Measurements from ENCODE around the gene M1AP.

Gene M1AP

DNA sequence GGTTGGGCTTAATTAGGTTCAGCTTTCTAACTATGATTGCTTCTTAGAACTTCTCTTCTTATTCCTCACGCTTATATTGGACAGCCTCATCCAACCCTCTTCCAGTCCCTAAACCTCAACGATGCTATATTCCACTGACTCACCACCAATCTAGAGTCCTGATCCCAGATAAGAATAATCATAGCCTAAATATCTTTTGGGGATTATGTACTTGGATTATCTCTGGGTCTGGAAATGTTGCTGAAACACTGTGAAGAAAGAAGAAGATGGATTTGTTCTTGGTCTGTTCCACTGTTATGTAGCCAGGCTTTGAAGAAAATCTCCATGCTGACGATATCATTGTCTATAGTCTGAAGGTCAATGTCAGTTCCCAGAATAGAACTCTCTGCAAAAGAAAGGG lies 66.7 kb downstream of the M1AP start:
- no peak overlapping the region for H3K4me3 ChIP-seq (ENCODE audit: low read depth, low read length)
- in situ Hi-C loops (cut with HindIII; ENCODE audit: low sequenced_read_pairs) = no loop called here
- TF ChIP-seq, protein P1, sequence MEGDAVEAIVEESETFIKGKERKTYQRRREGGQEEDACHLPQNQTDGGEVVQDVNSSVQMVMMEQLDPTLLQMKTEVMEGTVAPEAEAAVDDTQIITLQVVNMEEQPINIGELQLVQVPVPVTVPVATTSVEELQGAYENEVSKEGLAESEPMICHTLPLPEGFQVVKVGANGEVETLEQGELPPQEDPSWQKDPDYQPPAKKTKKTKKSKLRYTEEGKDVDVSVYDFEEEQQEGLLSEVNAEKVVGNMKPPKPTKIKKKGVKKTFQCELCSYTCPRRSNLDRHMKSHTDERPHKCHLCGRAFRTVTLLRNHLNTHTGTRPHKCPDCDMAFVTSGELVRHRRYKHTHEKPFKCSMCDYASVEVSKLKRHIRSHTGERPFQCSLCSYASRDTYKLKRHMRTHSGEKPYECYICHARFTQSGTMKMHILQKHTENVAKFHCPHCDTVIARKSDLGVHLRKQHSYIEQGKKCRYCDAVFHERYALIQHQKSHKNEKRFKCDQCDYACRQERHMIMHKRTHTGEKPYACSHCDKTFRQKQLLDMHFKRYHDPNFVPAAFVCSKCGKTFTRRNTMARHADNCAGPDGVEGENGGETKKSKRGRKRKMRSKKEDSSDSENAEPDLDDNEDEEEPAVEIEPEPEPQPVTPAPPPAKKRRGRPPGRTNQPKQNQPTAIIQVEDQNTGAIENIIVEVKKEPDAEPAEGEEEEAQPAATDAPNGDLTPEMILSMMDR (IDR thresholded peaks at IDR 0.05; ENCODE audit: low read depth, low read length) = no peak
- no peak for DNase-seq (ENCODE audit: low read depth, low spot score)

DNA sequence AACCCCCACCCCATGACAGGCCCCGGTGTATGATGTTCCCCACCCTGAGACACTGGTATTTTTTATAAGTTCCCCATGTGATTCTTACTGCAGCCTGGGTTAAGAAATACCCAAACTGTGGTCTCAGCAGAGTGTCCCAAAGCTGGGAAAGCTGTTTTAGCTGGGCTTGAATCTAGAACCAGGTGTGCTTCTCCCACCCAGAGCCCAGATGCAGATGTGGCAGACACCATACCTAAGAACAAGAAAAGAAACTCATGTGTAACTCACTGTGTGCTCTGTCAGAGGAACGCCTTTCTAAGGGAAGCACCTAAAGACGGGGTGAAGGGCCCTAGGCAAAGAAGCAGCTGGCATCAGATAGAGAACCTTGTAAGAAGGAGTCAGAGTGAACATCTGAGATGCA lies 69.7 kb downstream of the M1AP start:
- TF ChIP-seq, protein P1 (IDR thresholded peaks at IDR 0.05; ENCODE audit: low read depth, low read length) = no peak
- in situ Hi-C loops (cut with HindIII; ENCODE audit: low sequenced_read_pairs) = no loop called here
- DNase-seq (ENCODE audit: low read depth, low spot score) = no peak
- H3K4me3 ChIP-seq (ENCODE audit: low read depth, low read length) = no peak overlapping the region

DNA sequence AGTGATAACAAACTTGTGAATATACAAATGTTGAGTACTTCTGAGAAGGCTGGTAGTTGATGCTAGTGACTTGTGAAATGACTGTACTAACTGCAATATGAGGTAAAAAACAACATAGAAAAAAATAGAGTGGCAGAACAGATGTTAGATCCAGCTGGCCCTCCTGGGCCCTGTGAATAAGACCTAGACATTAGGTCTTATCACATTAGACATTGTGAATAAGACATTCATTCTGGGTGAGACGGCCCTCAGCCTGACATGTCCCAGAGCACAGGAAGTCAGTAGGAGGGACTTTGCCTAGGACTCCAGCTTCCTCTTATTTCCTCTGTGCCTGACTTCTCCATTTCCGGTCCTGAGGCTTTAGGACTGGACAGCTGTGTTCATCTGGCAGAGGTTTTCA lies 70.7 kb downstream of the M1AP start:
- no peak for DNase-seq (ENCODE audit: low read depth, low spot score)
- in situ Hi-C loops (cut with HindIII; ENCODE audit: low sequenced_read_pairs) = no loop called here
- TF ChIP-seq, protein P1 (IDR thresholded peaks at IDR 0.05; ENCODE audit: low read depth, low read length) = no peak
- H3K4me3 ChIP-seq (ENCODE audit: low read depth, low read length) = no peak overlapping the region

DNA sequence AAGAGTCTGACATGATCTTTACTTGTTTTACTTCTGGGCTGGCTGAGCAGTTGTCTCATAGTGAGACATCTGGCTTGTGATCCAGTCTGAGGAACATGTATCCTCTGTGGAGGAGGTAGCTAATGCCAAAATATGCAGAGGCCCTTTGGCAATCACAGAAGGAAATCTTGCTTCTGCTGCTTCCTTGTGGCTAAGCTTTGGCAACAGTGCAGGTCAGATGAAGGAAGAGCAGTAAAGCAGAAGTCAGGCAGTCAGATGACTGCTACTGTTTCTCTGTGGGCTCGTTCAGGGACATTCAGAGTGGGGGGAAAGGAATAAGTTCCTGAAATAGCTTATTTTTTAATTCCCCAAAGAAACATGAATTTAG lies 71.3 kb downstream of the M1AP start:
- TF ChIP-seq, protein P1 (IDR thresholded peaks at IDR 0.05; ENCODE audit: low read depth, low read length) = peak; percentile 13
- H3K4me3 ChIP-seq (ENCODE audit: low read depth, low read length) = no peak overlapping the region
- peak; percentile 48 for DNase-seq (ENCODE audit: low read depth, low spot score)
- in situ Hi-C loops (cut with HindIII; ENCODE audit: low sequenced_read_pairs) = no loop called here

DNA sequence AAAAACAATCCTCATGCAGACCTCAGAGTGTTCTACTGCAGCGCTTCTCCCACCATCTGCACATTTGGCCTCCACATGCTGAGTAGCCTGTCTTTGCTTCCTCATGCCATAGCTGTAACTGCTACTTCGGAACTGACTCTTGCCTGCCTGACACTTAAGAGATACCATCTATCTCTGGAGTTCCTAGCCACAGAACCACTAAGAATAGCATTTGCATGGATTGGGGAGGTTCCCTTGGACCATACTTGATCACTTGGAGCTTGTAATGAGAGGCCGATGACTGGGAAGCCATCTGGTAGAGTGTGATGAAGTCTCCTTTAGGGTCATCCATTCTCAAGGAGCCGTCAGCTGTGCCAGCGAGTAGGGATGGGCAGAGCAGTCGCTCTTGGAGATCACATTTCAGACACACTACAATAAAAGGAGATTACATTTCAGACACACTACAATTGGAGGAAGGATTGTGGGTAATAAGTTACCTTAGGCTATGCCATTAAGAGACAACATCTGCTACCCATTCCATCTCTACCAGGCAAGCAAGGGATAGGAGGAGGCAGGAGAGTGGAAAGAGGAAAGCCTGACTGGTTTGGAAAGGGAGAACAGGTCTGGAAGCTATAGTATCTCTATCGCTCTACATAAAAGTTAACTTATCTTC lies 71.8 kb downstream of the M1AP start:
- no peak for DNase-seq (ENCODE audit: low read depth, low spot score)
- in situ Hi-C loops (cut with HindIII; ENCODE audit: low sequenced_read_pairs) = no loop called here
- no peak overlapping the region for H3K4me3 ChIP-seq (ENCODE audit: low read depth, low read length)
- TF ChIP-seq, protein P1 (IDR thresholded peaks at IDR 0.05; ENCODE audit: low read depth, low read length) = no peak

DNA sequence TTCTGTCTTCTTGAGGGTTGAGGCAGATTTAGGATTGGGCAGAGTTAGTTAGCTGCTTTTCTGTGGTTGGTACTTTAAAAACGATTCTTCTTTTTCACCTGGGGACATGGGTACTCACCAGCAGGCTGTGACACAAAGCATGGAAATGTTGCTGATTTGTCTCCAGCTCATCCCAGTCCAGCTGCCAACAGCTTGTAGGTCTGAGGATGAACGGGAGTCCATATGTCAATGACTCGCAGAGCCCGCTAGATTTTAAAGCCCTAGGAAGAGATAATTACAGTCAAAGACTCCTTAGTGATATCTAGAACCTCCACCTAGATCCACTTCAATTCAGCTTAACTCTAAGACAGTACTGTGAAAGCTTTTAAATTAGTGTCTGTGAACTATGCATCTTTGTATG lies 72.8 kb downstream of the M1AP start:
- in situ Hi-C loops (cut with HindIII; ENCODE audit: low sequenced_read_pairs) = no loop called here
- TF ChIP-seq, protein P1 (IDR thresholded peaks at IDR 0.05; ENCODE audit: low read depth, low read length) = no peak
- no peak overlapping the region for H3K4me3 ChIP-seq (ENCODE audit: low read depth, low read length)
- no peak for DNase-seq (ENCODE audit: low read depth, low spot score)
